Measurements from ENCODE around the gene PEX12.
"Not testable (repeated sequence)": the region's sequence is repeated elsewhere in the genome, so short reads cannot be mapped to it uniquely, and the experiment has no call there.

Gene PEX12

DNA sequence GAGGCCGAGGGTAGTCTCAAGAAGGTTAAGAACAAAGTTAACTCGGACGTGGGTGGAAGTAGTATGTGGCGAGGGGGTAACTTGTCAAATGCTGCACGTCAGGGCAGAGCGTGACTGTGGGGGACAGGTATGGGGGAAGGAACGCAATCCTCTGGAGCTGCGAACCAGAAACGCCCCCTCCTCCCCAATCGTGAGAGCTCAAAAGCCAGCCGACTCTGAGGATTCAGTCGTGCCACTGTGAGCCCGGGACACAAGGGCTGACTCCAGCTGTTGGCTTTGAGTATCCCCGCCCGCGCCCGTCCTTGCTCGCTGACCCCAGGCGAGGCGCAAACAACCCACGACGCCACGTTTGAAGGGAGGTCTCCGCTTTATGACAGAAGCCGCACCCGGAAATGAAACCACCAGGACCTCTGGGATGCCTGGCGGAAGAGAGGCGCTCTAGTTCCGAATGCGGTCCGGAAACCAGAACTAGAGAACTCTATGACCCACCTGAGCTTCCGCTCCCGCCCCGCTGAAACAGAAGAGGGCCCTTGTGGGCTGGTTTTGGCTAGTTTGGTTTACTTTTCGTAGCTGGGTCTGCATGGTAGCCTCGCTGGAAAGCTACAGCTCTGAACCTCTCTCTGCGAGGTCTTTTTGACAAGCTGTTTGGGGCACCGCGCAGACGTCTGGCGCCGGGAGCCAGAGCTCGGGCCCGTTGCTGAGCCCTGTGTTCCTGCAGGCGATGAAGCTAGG, at the start of gene PEX12:
PEX12 (minus strand) TSS at position 375 of the 732 bp plus-strand sequence. CDS start 550 bp downstream, outside the sequence.
- peak; percentile 86 to 88 for DNase-seq

DNA sequence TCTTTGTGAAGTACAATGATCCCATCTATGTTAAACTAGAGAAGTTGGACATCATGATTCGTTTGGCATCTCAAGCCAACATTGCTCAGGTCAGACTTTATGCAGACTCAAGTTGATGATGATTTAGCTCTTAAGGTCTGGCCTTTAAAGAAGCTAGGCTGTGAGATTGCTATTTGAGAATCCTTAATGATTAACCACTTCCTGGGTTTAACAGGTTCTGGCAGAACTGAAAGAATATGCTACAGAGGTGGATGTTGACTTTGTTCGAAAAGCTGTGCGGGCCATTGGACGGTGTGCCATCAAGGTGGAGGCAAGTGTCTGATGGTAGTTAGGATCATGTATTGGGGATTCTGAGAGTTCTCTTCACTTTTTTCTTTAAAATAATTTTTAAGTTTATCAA, 49.0 kb upstream of the PEX12 start:
- DNase-seq, result no peak

DNA sequence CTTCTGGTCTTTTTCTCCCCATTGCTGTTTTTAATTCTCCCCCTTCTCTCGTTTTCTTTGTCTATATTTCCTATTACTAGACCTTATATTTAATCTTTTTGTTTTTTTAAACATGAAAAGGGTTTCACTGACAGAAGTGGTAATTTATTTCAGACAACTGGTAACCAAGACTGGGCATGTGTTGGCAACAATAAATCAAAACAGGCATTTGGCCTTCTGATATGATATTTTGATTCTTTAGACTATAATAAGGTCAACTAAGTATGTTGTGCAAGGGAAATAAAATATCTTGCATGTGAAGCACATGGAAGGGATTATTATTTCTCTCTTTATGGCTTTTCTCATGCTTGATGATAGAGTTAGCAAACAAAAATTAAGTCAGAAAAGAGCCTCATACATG, 43.4 kb upstream of the PEX12 start:
- DNase-seq, result no peak

- DNase-seq, result no peak
Measured at GRCh38 chr17:35618628-35619027, 40.3 kb upstream of the PEX12 start.

GRCh38 chr17:35617505-35617904, 39.1 kb upstream of the PEX12 start:
- no peak for DNase-seq

DNA sequence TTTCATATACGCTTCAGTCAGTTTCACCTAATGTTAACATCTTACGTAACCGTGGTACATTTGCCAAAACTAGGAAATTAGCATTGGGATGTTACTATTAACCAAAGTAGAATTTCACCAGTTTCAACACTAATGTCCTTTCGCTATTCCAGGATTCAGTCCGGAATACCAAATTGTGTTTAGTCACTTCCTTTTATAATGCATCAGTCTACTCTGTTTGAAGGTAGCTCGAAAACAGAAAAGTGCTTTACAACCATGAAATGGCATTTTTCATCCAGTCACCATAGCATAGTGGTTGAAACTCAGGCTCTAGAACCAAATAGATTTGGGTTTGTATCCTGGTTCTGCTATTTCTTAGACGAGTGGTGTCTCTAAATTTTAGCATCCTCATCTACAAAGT, 38.2 kb upstream of the PEX12 start:
- DNase-seq, result no peak

GRCh38 chr17:35614810-35615209, 36.4 kb upstream of the PEX12 start:
- DNase-seq, result no peak

GRCh38 chr17:35612924-35613521, 34.7 kb upstream of the PEX12 start:
- peak; percentile 33 to 34 for DNase-seq

DNA sequence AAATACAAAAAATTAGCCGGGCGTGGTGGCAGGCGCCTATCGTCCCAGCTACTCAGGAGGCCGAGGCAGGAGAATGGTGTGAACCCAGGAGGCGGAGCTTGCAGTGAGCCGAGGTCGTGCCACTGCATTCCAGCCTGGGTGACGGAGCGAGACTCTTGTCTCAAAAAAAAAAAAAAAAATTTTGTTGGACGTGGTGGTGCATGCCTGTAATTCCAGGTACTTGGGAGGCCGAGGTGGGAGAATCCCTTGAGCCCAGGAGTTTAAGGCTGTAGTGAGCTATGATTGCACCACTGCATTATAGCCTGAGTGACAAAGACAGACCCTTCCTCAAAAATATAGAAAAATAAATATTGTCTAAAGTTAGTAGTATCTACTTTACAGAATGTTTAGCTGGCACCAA, 32.4 kb upstream of the PEX12 start:
- DNase-seq, result not testable (repeated sequence)

GRCh38 chr17:35609831-35610230, 31.5 kb upstream of the PEX12 start:
- DNase-seq, result no peak

DNA sequence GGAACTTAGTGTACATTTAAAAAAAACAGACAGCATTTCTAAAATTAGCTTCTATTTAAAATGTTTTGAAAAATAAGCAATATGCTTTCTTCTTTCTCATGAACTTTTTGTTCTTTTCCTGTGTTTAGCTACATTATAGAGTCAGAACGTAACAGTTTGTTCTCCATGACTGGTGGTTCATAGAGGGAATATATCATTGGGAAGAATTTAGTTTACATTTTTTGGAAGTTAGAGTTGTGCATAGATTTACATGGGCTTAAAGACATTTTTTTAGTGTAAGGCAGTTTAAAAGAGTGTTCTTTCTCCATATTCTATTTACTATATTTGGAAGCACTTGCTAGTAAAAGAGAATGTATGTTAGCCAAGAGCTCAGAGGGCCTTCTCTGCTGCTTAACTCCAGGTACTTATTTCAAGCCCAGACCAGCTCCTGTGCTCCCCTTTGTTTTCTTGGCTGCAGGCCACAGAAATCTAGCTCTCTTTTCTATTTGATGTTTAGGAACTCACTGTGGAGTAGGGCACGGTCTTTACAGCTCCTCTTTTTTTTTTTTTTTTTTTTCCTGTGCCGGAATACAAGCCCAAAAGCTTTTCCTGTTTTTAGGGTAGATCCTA, 29.0 kb upstream of the PEX12 start:
- DNase-seq, result no peak

- no peak for DNase-seq
Measured at GRCh38 chr17:35605678-35606077, 27.3 kb upstream of the PEX12 start.

GRCh38 chr17:35603674-35604073, 25.3 kb upstream of the PEX12 start:
- no peak for DNase-seq

DNA sequence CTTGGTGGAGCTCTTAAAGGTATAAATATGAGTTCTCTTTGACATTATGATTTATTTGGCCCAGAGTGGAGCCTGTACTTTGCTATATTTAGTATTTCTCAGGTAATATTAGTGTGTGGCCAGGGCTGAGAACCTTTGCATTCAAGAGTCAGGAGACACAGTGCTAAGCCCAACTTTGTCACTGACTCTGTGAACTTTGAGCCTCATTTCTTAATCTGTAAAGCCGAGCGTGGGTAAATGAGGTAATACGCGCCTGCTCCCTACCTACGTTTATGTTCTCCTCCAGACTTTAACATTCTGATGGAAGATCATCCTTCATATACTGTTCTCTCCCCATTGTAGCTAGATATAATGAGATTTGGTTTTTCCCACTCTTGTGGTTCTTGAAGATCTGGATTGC, 19.2 kb upstream of the PEX12 start:
- DNase-seq, result no peak

GRCh38 chr17:35596530-35597233, 18.3 kb upstream of the PEX12 start:
- DNase-seq, result no peak

GRCh38 chr17:35596072-35596471, 17.7 kb upstream of the PEX12 start:
- DNase-seq, result no peak

DNA sequence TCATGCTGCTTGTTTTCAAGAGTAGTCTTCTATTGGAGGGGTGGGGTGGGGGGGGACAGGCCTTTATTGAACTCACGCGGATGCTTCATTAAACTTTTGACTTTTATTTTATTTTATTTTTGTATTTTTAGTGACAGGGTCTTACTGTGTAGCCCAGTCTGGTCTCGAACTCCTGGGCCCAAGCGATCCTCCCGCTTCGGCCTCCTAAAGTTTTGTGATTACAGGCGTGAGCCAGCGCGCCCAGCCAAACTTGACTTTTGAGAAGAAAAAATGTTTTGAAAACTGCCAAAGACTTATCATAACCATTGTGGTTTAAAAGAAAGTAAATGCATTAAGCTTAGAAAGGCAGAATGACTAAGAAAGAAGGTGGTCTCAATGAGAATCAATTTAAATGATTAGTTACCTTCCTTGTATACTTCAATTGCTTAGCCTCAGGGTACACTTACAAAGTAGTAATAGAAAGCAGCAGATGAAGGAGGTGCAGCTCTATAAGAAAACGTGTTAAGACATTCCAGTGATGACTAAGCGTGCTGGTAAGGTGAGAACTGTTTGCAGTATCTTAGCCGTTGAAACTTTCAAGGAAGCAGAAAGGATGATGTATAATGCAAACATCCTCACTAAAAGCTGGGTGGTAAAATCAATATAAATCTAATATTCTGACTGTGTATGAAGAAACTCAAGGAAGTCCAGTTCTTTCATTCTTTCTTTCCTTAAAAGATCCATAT, 10.0 kb upstream of the PEX12 start:
- no peak for DNase-seq

DNA sequence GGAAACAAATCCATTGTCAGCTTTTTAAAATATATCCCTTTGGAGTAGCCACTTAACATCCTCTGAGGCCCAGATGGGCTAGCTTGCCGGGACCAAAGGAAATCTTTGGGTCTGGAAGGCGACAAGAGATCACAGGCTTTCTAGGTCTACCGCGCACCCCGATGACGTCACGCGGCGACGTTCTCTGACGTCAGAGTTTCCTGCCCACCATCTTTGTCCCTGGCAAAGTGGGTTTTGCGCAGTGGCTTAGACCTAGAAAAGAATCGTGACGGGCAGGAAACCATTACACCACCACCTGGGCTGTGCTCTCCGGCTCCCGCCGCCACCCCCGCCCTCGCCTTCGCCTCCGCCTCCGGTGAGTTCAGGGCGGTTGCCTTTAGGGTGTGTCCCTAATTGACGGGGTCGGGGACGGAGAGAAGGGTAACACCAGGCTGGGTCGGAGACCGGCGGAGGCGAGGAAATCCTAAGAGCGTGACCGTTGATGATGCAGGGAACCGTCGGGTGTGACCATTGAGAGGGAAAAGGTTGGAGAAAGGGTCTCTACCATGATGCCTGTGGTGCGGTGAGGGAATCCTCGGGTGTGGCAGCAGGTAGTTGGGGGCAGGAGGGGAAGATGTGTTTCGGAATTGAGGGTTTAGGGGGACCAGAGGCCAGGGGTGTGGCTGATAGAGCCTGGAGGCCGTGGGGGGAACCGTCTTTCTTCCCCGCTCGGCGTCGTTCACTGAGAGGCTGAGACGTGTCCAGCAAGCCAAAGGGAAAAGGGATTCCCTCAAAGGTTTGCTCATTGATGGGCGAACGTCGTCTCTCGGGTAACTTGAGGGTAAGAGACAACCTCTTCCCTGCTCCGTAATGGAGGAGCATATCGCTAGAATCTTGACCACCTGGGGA, 8.9 kb upstream of the PEX12 start, which contains the start of gene AP2B1:
AP2B1 (plus strand) TSS at position 249 of the 888 bp plus-strand sequence. CDS start 6,709 bp downstream, outside the sequence.
- peak; percentile 99 for DNase-seq

DNA sequence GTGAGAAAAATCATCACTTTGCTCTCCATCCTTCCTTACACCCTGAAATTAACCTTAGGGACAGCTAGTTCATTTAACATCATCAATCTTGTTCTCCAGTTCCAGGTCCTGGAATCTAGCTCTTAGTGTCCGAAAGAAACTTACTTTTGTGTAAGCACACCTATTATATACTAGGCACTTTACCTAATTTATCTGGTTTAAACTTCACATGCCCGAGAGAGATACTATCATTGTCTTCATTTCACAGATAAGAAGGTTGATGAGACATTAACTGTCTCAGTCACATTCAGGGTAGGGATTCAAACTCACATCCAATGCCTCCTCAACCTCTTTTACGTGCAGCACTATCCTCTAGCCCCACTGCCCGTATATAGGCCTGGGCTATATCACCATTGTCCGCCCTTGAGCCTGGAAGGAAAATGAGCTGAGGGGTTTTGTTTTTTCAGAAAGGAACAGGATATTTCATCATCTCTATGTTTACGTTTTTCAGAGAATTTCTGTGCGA, 8.2 kb upstream of the PEX12 start:
- DNase-seq, result no peak

DNA sequence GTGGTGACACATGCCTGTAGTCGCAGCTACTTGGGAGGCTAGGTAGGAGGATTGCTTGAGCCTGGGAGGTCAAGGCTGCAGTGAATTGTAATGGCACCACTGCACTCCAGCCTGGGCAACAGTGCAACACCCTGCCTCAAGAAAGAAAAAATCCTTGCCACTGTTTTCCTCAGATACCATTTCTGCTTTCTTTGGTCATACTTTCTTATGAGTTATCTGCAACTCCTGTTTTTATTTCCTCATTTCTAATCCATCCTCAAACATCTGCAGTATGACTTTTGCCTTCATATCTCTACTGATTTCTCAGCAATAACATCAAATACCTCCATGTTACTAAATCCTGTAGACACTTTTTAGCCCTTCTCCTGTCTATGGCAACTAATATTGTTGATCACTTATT, 5.7 kb upstream of the PEX12 start:
- DNase-seq, result no peak

- no peak for DNase-seq
Measured at GRCh38 chr17:35578929-35579432, 610 bp upstream of the PEX12 start.

Measured in activated T-cell treated with anti-CD3 and anti-CD28 coated beads, Interleukin-2, amount 50 U/mL, for 48 hours (primary cell).